Panc1 (cell line): ENCODE results near the gene CSNK2A3.

Experiments
- CTCF ChIP-seq: fragments of 450-650 bp; IDR thresholded peaks from 2 replicates; pipeline ENCODE4 v1.5.1; 2017; ENCODE audit warnings: mild to moderate bottlenecking
- POLR2AphosphoS5 ChIP-seq: IDR thresholded peaks from 2 replicates; pipeline ENCODE4 v1.6.1; 2012; ENCODE audit warnings: mild to moderate bottlenecking, low read depth, low read length, moderate library complexity
- SIN3A ChIP-seq: IDR thresholded peaks from 2 replicates; pipeline ENCODE4 v1.6.1; 2012; ENCODE audit warnings: low read depth, mild to moderate bottlenecking, low read length, moderate library complexity, borderline replicate concordance; ENCODE audit not compliant: insufficient read depth

- TF ChIP-seq SIN3A (no peak), CTCF (no peak), POLR2AphosphoS5 (no peak)
Measured at GRCh38 chr11:11370255-11370961, 17.4 kb upstream of the CSNK2A3 start.
